ENCODE data around the gene RPE65. TPM values are rescaled to one million over a fixed set of nuclear protein-coding genes. Genes with fewer than 3 reads are reported as not detected.
"Not testable (repeated sequence)": the region's sequence is repeated elsewhere in the genome, so short reads cannot be mapped to it uniquely, and the experiment has no call there.

Gene RPE65
- total RNA-seq: under 1 TPM in 1 of 2 donors, not detected in 1; 0.19 TPM
- long read RNA-seq, donor 1: 0 reads
- long read RNA-seq, donor 2: 0 reads

- intact Hi-C loops (cut with DNase I): no loop called here
- no peak for DNase-seq (ENCODE audit: low spot score)
Measured at GRCh38 chr1:68449901-68450300, at the start of gene RPE65. RPE65 (minus strand) TSS chr1:68449954; CDS start chr1:68449905, 49 bp downstream.

- intact Hi-C loops (cut with DNase I): no loop called here
- DNase-seq (ENCODE audit: low spot score): no peak
Measured at GRCh38 chr1:68497358-68497698, 47.6 kb upstream of the RPE65 start.

- intact Hi-C loops (cut with DNase I): no loop called here
- peak; percentile 98 for DNase-seq (ENCODE audit: low spot score)
Measured at GRCh38 chr1:68496680-68497357, 47.1 kb upstream of the RPE65 start, which contains the start of gene DEPDC1. DEPDC1 (minus strand) TSS chr1:68497082; CDS start chr1:68496999, 83 bp downstream.

GRCh38 chr1:68495968-68496679 lies 46.4 kb upstream of the RPE65 start:
- no peak for DNase-seq (ENCODE audit: low spot score)
- intact Hi-C loops (cut with DNase I): no loop called here

- DNase-seq (ENCODE audit: low spot score): no peak
- intact Hi-C loops (cut with DNase I): no loop called here
Measured at GRCh38 chr1:68495532-68495931, 45.8 kb upstream of the RPE65 start.

GRCh38 chr1:68493193-68493592 lies 43.4 kb upstream of the RPE65 start:
- intact Hi-C loops (cut with DNase I): no loop called here
- DNase-seq (ENCODE audit: low spot score): no peak

GRCh38 chr1:68492255-68492654 lies 42.5 kb upstream of the RPE65 start:
- intact Hi-C loops (cut with DNase I); DNase-seq (ENCODE audit: low spot score): not testable (repeated sequence)

- intact Hi-C loops (cut with DNase I): no loop called here
- no peak for DNase-seq (ENCODE audit: low spot score)
Measured at GRCh38 chr1:68490046-68490651, 40.4 kb upstream of the RPE65 start.

GRCh38 chr1:68485431-68486022 lies 35.8 kb upstream of the RPE65 start:
- intact Hi-C loops (cut with DNase I): no loop called here
- DNase-seq (ENCODE audit: low spot score): no peak

- intact Hi-C loops (cut with DNase I): no loop called here
- no peak for DNase-seq (ENCODE audit: low spot score)
Measured at GRCh38 chr1:68484618-68485017, 34.9 kb upstream of the RPE65 start.

- intact Hi-C loops (cut with DNase I): no loop called here
Measured at GRCh38 chr1:68481041-68481440, 31.3 kb upstream of the RPE65 start.

GRCh38 chr1:68479501-68479900 lies 29.7 kb upstream of the RPE65 start:
- DNase-seq (ENCODE audit: low spot score): no peak
- intact Hi-C loops (cut with DNase I): no loop called here

More at GRCh38 chr1:68481041-68481440, 31.3 kb upstream of the RPE65 start:
- DNase-seq (ENCODE audit: low spot score): no peak

- DNase-seq (ENCODE audit: low spot score): no peak
- intact Hi-C loops (cut with DNase I): no loop called here
Measured at GRCh38 chr1:68478662-68479061, 28.9 kb upstream of the RPE65 start.

GRCh38 chr1:68476626-68477025 lies 26.9 kb upstream of the RPE65 start:
- intact Hi-C loops (cut with DNase I); DNase-seq (ENCODE audit: low spot score): not testable (repeated sequence)

- no peak for DNase-seq (ENCODE audit: low spot score)
- intact Hi-C loops (cut with DNase I): no loop called here
Measured at GRCh38 chr1:68473060-68473459, 23.3 kb upstream of the RPE65 start.

- intact Hi-C loops (cut with DNase I): no loop called here
- DNase-seq (ENCODE audit: low spot score): no peak
Measured at GRCh38 chr1:68470388-68470970, 20.7 kb upstream of the RPE65 start.

GRCh38 chr1:68464891-68465290 lies 15.1 kb upstream of the RPE65 start:
- intact Hi-C loops (cut with DNase I): no loop called here

GRCh38 chr1:68460935-68461334 lies 11.2 kb upstream of the RPE65 start:
- no peak for DNase-seq (ENCODE audit: low spot score)
- intact Hi-C loops (cut with DNase I): no loop called here

More at GRCh38 chr1:68464891-68465290, 15.1 kb upstream of the RPE65 start:
- DNase-seq (ENCODE audit: low spot score): no peak

- intact Hi-C loops (cut with DNase I): no loop called here
- no peak for DNase-seq (ENCODE audit: low spot score)
Measured at GRCh38 chr1:68459796-68460195, 10.0 kb upstream of the RPE65 start.

- intact Hi-C loops (cut with DNase I): no loop called here
- no peak for DNase-seq (ENCODE audit: low spot score)
Measured at GRCh38 chr1:68459091-68459490, 9.3 kb upstream of the RPE65 start.
